Cardiac septum (tissue), 1 donor: ENCODE data around the gene NUBPL. TPM values are rescaled to one million over a fixed set of nuclear protein-coding genes. Genes with fewer than 3 reads are reported as not detected.
"Not testable (repeated sequence)": the region's sequence is repeated elsewhere in the genome, so short reads cannot be mapped to it uniquely, and the experiment has no call there.

ENCODE experiments used
- DNase-seq: peaks from one replicate; pipeline ENCODE4 v3.0.0-alpha.2; 2020; ENCODE audit warnings: low spot score
- intact Hi-C: fragments of 100-400 bp; cut with DNase I; formaldehyde crosslinking; loops from one replicate; pipeline ENCODE4 v1.14.0; 2022
- total RNA-seq: library from RNA; stranded (reverse); fragmentation: NEBNext Ultra II Directional; extraction: Animal tissue kit (Norgen Biotek cat#: 25700); gene quantifications from one replicate; pipeline ENCODE4 v1.2.1, GENCODE V29; 2021
- donor health status: DM: no; HTN: no; CAD: no.

NUBPL gene
- total RNA-seq, 1 donor from 2014 or later: 19.5 TPM

DNA sequence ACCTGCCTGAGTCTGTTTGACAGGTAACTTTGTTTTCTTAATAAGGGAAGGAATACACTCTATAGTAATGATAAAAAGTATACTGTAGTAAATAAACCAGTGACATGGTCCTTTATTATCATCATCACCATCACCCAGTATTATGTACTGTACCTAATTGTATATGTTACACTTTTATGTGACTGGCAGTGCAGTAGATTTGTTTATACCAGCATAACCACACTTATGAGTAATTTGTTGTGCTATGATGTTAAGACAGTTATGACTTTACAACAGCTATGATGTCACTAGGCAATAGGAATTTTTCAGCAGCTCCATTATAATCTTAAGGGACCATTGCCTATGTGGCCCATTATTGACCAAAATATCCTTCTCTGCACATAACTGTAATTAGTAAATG is 155.0 kb downstream of the NUBPL start:
- no peak for DNase-seq
- intact Hi-C loops: no loop called here

GRCh38 chr14:31717294-31718085 is 156.3 kb downstream of the NUBPL start:
- intact Hi-C loops: no loop called here

GRCh38 chr14:31718585-31718984 is 157.4 kb downstream of the NUBPL start:
- intact Hi-C loops: no loop called here
- DNase-seq: no peak

More at GRCh38 chr14:31717294-31718085, 156.3 kb downstream of the NUBPL start:
- DNase-seq: no peak

DNA sequence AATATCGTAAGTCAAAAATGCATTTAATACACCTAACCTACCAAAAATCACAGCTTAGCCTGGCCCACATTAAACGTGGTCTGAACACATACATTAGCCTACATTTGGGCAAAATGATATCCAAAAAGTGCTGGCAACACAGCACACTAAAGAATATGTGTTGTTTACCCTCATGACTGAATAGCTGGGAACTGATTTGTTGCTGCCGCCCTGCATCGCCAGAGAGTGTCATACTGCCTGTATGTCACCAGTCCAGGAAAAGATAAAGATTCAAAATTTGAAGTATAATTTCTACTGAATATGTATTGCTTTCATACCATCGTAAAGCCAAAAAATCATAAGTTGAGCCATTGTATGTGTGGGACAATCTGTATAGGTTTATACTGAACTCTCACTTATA is 157.8 kb downstream of the NUBPL start:
- no peak for DNase-seq
- intact Hi-C loops: no loop called here

- intact Hi-C loops: no loop called here
- DNase-seq: no peak
These were observed 165.1 kb downstream of the NUBPL start for GRCh38 chr14:31726337-31726736.

DNA sequence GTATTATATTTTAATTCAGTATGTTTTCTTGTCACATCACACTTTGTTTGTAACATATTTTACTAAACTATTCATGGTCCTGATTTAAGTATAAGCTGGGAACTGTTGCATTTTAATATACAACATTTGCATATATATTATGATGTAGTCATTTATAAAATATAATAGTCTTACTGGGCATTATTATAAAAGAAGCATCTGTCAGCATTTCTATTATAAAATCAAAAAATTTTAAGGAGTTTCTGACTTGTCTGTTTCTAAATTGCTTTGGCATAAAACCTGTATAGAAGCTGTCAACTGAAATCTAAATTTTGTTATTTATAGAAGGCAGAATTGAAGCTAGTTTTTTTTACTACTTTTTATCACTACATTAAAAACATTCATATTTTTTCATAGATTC is 166.6 kb downstream of the NUBPL start:
- no peak for DNase-seq

GRCh38 chr14:31740688-31741087 is 179.5 kb downstream of the NUBPL start:
- DNase-seq: no peak
- intact Hi-C loops: no loop called here

More for the DNA sequence above, 166.6 kb downstream of the NUBPL start:
- intact Hi-C loops: no loop called here

GRCh38 chr14:31745741-31746140 is 184.5 kb downstream of the NUBPL start:
- DNase-seq: no peak
- intact Hi-C loops: no loop called here

DNA sequence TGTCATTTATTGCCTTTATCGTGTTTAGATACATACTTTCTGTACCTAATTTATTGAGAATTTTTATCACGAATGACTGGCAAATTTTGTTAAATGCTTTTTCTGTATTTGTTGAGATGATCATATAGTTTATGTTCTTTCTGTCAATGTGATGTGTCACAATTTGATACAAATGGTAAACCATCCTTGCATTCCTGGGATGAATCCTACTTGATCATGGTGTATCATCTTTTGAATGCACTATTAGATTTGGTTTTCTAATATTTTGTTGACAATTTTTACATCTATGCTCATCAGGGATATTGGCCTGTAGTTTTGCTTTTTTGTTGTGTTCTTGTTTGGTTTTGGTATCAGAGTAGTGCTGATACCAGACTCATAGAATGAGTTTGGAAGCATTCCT is 185.1 kb downstream of the NUBPL start:
- no peak for DNase-seq
- intact Hi-C loops: no loop called here

- DNase-seq: no peak
- intact Hi-C loops: no loop called here
These were observed 188.1 kb downstream of the NUBPL start for GRCh38 chr14:31749275-31749674.

- intact Hi-C loops, DNase-seq: not testable (repeated sequence)
These were observed 189.8 kb downstream of the NUBPL start for GRCh38 chr14:31751047-31751446.

DNA sequence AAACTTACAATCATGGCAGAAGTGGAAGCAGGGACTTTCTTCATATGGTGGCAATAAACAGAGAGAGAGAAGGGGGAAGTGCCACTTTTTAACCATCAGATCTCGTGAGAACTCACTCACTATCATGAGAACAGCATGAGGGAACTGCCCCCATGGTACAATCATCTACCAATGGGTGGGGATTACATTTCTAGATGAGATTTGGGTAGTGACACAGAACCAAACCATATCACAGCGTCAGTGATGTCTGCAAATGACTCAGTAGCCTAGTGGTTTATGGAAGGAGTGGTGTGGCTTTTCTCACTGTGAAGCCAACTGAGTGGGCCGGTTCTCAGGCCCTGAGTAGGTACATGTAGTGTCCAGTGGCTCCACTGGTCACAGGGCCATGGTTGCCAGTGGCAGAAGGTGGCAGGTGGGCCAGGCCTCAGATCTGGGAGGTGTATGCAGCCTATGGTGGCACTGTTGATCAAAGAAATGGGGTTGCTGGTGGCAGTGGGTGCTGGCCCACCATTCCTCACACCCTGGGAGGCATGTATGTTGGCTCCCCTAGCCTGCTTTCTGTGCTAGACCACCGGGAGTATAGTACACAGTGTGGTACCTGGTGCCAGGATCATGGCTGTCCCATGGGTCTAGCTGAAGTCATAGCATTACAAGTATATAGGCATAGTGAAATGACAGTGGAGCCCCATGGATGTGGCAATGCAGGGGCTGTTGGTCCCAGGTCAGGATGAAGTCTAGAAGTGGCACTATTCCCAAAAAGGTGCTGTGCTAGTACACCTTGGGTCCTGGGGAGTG is 191.9 kb downstream of the NUBPL start:
- intact Hi-C loops: no loop called here
- no peak for DNase-seq

DNA sequence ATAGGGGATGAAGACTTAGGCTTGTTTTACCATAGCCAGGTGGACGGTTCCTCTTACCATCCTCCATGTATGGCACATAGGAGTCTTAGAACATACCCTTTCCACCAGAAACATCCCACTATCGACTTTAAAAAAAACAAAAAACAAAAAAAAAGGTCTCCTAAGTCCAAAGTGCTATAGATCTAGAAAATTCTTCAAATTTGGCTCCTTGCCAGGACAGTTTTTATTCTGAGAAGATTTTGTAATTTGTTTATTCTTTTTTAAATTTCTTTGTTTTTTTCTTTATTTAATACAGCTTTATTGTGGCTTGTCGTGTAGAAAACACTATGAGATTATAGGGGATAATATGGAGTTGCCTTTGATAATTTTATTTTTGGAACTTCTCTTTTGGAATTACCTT is 197.7 kb downstream of the NUBPL start:
- no peak for DNase-seq
- intact Hi-C loops: no loop called here

DNA sequence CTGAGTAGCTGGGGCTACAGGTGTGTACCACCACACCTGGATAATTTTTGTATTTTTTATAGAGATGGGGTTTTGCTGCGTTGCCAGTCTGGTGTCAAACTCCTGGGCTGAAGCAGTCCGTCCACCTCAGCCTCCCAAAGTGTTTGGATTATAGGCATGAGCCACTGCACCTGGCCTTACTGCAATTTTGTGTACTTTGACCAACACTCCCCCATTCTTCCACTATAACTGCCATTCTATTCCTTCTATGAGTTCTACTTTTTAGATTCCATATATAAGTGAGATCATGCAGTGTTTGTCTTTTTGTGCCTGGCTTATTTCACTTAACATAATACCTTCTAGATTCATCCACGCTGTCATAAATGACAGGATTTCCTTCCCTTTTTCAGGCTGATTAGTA is 199.1 kb downstream of the NUBPL start:
- intact Hi-C loops: no loop called here
- no peak for DNase-seq

DNA sequence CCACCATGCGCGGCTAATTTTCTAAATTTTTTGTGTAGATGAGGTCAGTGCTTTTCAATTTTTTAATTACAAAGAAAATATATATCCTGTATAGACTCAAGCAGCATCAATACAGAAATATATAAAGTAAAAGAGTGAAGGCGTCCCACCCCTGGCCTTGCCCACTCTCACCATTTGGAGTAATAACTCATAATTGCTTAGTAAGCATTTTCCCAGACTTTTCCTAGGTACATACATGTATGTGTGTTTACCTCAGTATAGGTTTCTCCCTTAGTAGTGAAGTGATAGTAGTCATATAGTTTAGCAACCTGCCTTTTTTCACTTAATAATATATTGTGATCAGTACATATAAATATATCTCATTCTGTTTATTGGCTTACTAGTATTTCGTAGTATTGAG is 200.1 kb downstream of the NUBPL start:
- intact Hi-C loops: no loop called here
- no peak for DNase-seq

- intact Hi-C loops: no loop called here
- DNase-seq: no peak
These were observed 201.8 kb downstream of the NUBPL start for GRCh38 chr14:31763041-31763440.

DNA sequence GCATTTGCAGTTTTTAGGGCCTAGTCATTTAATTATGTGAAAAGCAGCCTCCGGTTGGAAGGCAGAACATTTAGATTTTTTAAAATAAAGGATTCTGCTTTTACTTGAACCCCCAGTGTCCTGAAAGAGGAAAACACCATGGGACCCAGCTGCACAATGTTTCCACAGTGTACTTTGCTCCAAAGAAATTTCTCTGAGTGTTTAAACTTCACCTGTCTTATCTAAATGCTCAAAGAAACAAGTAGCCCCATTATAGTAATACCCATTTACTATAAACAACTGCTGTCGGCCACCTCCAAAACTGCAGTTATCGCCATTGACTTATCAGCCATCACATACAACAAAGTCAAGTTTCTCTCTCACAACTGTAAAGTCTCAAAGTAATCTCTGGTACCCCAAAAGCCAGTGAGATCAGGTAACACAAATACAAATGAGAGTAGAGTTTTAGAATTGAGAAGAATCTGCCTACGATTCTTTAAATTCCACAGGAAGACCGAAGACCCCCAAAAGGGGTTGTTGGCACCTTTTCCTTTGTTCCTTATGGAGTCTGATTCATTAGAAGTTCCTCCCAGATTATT is 205.2 kb downstream of the NUBPL start:
- intact Hi-C loops: no loop called here
- no peak for DNase-seq

- DNase-seq: no peak
- intact Hi-C loops: no loop called here
These were observed 207.2 kb downstream of the NUBPL start for GRCh38 chr14:31768355-31768754.

DNA sequence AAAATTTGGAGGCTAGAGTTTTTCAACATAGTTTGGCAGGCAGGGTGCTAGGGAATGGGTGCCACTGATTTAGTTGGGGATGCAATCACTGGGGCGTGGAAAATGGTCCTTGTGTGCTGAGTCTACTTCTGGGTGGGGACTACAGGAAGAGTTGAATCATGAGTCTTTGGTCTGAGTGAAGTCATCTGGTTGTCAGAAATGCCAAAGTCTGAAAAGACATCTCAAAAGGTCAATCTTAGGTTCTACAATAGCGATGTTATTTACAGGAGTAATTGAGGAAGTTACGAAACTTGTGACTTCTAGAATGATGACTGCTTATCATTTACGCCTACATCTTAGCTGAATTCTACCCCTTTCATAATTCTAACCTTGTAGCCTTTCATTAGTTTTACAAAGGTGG is 209.1 kb downstream of the NUBPL start:
- intact Hi-C loops: no loop called here
- DNase-seq: no peak

- intact Hi-C loops: no loop called here
- DNase-seq: no peak
These were observed 213.4 kb downstream of the NUBPL start for GRCh38 chr14:31774567-31774966.

DNA sequence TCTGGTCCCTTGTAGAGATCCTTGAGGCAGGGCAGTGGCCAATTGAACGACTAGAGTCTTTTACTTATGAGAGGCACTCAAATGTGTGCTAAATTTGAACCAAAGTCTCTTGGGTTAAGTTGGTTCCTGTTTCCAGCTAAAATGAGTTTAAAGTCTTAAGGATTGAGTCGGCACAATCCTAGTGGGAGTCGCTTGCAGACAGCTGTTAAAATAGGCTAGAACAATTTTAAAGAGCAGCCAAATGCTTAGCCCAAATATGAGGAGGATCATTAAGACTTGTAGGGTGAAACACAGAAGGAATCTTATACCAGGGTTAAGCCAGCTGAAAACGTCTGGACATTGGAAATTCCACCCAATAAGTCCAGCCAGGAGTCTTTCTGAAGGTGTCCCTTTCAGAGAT is 216.1 kb downstream of the NUBPL start:
- DNase-seq: no peak
- intact Hi-C loops: no loop called here
